Esophagus squamous epithelium (tissue), 4 donors: ENCODE data around the gene MPPE1.

ENCODE experiments used
- POLR2A ChIP-seq, 4 donors: fragments of 450-650 bp; IDR thresholded peaks; one replicate each; pipeline ENCODE4 v1.6.1; 2017; ENCODE audit warnings: antibody characterized with exemption in 4 of 4, mild to moderate bottlenecking in 4 of 4, moderate library complexity in 3 of 4
- TF ChIP-seq, protein P1 (sequence below), 6 experiments: fragments of 450-650 bp in 4 of 6; fragments of 200-600 bp in 2 of 6; sonication (generic) in 2 of 6; IDR thresholded peaks; one replicate each; pipeline ENCODE4 v1.5.1; 2016 to 2019; ENCODE audit warnings: antibody characterized with exemption in 6 of 6, mild to moderate bottlenecking in 4 of 6, moderate library complexity in 4 of 6

DNA sequence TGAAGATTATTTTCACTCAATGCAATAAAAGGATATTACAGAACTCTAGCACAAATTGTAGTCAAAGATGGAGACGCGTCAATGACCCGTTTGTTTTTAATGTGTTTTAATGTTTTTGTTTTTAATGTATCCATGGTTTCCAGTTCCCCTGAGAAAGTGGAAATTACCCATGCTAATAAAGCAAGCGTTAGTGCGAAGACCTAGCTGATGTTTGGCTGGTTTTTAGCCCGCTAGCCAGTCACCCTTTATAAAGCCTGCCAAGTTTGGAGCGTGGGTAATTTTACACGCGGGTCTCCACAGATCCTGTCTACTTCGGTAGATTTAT lies 57.3 kb downstream of the MPPE1 start:
- TF ChIP-seq, protein P1, sequence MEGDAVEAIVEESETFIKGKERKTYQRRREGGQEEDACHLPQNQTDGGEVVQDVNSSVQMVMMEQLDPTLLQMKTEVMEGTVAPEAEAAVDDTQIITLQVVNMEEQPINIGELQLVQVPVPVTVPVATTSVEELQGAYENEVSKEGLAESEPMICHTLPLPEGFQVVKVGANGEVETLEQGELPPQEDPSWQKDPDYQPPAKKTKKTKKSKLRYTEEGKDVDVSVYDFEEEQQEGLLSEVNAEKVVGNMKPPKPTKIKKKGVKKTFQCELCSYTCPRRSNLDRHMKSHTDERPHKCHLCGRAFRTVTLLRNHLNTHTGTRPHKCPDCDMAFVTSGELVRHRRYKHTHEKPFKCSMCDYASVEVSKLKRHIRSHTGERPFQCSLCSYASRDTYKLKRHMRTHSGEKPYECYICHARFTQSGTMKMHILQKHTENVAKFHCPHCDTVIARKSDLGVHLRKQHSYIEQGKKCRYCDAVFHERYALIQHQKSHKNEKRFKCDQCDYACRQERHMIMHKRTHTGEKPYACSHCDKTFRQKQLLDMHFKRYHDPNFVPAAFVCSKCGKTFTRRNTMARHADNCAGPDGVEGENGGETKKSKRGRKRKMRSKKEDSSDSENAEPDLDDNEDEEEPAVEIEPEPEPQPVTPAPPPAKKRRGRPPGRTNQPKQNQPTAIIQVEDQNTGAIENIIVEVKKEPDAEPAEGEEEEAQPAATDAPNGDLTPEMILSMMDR (IDR thresholded peaks at IDR 0.05): no peak
- no peak for TF ChIP-seq POLR2A (IDR thresholded peaks at IDR 0.05)
